Stimulated activated CD8-positive, alpha-beta memory T cell treated with anti-CD3 and anti-CD28 coated beads, Interleukin-2, amount 100 ng/mL, for 48 hours (primary cell): ENCODE measurements around the gene SDK1.

ENCODE experiments used
- DNase-seq, 2 donors: peaks; one replicate each; pipeline ENCODE4 v3.0.0-alpha.2; 2020; ENCODE audit warnings: low read depth in 2 of 2

SDK1 gene

DNA sequence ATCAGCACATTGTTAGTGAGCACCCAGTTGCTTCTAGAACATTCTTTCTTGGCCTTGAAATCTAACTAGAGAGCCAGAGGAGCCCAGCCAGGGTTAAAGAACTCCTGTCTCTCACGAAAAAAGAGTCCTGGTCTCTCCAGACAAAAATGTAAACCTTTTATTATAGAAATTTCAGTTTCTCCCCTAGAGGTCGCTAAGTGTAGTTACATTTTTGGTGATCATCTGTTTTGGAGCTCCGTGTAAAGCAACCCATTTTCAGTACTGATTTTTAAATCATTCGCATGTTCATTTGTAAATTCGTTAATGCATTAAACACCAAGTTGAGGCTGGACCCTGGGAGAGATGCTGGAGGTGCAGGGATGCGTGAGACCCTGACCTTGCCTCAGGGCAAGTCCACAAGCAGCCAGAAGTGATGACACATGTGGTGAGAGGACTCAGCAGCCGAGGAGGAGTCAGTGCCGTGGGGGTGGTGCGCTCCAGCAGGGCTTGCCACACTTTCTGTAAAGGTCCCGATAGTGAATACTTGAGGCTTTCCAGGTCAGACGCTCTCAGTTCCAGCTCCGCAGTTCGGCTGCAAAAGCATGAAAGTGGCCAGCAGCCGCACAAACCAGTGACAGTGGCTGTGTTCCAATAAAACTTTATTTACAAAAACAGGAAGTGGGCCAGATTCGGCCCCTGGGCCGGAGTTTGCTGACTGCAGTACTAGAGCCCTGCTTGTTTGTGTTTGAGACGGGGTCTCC lies 802.5 kb downstream of the SDK1 start:
- no peak for DNase-seq

DNA sequence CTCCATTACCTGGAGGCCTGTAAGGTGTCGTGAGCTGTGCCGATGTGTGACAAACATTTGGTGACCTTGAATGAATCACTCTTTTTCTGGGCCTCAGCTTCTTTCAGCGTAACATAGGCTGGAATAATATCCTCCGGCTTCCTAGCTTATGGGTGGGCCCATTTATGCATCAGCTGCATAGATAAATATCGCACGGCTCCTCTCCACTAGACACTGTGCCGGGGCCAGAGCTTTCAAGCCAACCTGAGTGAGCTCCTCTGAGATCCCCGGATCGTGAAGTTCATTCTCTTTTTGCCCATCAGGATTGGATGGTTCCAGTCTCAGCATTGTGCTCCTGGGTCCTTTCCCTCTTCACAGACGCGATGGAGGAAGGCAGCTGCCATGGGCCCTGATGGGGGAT lies 806.8 kb downstream of the SDK1 start:
- DNase-seq = no peak

DNA sequence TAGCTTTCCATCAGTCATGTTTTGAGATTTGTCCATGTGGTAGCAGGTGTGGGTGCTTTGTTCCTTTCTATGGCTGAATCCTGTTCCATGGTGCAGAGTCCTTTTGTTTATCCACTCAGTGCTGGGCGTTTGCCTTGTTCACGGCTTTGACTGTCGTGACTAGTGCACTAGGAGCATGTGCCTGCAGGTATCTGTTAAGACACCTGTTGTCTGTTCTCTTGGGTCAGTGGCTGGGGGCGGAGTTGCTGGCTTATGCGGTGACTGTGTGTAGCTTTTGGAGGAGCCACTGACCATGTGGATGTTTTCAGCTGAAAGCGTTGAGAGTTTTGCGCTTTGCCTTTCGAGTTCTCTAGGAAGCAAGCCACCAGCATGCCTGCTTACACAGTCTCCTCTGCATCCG lies 807.9 kb downstream of the SDK1 start:
- no peak for DNase-seq

DNA sequence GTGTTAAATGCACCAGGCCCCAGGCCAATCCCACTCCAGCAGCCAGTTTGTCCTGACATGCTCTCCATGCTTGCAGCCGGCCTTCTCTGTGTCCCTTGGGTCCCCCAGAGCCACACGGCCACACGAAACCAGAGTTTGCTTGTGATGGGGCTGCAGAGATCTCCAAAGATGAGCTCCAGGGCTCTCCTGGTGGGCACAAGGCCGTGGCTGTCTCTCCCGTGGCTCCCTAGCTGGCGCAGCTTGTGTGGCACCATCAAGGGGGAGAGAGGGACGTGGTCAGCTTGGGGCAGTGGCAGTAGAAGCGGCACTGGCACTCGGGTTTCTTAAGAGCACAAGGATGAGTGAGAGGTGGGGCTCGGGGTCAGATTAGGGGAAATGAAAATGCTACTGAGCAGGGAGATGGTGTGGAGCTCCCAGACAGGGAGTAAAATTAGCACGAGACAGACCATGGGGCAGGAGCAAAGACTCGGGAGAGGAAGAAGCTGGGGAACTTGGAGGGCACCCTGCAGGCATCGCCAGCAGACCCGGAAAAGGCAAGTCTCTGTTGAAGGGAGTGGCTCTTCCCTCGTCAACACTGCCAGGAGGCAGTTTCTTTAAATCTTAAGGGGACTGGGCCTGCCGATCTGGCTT lies 808.5 kb downstream of the SDK1 start:
- no peak for DNase-seq

DNA sequence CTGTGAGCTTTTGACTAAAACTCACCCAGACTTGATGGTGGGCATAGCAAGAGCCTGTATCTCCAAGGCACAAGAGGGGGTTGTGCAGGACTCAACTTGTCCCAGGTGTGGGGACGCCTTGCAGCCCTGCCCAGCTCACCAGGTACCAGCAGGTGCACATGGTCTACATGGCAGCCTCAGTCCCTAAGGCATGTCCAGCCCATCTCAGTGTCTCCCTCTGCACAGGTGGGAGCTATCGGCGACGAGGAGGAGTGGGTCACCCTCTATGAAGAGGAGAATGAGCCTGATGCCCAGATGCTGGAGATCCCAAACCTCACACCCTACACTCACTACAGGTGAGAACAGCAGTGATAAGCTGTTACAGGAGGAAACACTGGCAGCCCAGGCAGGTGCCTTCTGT lies 809.4 kb downstream of the SDK1 start:
- DNase-seq = no peak

DNA sequence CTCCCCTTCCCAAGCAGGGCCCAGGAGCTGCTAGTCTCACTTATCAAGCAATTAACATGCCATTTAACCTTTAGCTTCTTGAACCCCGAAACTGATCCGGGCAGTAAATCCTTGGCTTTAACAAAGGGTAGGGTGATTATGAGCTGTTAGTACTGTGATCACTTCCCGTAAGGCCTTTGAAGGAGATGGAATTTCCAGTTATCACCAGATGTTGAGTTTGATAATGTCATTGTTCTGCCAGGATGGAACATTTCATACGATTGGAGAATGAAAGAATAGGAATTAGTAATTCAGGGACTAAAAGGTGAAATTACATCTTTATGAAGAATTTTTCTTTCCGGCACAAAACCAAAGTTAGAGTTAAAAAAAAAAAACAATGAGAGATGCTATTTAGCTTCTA lies 810.1 kb downstream of the SDK1 start:
- DNase-seq = no peak

DNA sequence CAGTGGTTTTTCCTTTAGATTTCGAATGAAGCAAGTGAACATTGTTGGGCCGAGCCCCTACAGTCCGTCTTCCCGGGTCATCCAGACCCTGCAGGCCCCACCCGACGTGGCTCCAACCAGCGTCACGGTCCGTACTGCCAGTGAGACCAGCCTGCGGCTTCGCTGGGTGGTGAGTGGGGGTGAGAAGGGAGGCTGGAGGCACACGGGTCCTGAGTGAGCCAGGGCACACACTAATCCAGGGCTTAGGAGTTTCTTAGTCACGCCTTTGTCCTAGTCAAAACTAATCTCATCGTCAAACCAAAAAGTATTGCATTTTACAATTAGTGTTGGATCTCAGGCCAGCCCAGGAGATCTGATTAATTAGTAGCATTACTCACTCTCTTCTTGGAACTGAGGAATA lies 812.2 kb downstream of the SDK1 start:
- no peak for DNase-seq

DNA sequence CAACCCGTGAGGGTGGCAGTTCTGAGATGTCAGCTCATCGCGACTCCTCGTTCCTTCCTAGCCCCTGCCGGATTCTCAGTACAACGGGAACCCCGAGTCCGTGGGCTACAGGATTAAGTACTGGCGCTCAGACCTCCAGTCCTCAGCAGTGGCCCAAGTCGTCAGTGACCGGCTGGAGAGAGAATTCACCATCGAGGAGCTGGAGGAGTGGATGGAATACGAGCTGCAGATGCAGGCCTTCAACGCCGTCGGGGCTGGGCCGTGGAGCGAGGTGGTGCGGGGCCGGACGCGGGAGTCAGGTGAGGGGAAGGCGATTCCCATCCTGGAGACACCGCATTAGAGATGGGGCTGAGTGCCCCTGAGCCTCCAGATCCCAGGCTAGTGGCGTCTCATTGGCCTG lies 812.9 kb downstream of the SDK1 start:
- no peak for DNase-seq

DNA sequence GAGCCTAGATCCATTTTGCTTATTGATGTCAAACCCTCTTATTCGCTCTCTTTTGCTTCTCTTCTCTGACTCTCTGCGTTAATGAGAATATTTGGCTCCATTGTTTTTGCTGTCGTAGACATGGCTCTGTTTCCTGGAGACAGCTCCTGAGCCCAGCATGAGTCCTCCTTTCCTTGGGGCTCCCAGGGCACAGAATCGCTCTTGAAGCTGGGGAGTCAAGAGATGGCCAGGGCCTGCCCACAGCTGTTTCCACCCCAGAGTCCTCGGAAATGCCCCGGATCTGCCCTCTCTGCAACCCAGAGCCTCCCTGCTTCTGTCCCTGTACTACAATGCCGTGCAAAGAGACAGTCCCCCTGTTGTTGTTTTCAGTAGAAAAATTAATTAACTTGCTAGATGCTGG lies 814.4 kb downstream of the SDK1 start:
- DNase-seq = no peak

DNA sequence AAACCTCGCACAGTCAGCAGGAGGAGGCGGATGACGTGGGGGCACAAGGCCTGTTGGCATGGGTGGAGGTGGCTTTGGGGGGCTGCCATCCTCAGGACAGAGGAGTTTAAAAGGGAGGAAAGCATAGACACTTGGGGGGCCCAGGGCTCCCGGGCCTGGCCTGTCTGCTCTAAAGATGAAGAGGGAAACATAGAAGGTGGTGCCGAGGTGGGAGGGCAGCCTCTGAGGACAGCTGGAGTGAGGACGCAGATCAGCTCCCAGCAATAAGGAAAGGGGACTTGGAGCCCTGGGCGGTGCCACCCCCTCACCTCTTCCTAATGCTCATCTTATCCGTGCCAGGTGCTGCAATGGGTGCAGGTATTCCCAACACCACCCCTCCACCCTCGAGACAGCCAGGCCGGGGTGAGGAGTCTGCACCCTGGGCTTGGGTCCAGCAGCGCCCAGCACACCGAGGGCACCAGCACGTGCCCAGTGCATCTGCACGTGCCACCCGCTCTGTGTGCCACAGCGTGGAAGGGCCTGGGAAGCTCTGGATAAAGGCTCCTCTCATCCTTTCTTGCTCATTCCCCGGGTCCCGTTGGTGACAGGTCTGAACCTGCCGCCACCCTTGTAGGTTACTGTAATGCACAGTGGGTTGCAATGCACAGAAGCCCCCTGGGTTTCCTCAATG lies 815.0 kb downstream of the SDK1 start:
- no peak for DNase-seq

DNA sequence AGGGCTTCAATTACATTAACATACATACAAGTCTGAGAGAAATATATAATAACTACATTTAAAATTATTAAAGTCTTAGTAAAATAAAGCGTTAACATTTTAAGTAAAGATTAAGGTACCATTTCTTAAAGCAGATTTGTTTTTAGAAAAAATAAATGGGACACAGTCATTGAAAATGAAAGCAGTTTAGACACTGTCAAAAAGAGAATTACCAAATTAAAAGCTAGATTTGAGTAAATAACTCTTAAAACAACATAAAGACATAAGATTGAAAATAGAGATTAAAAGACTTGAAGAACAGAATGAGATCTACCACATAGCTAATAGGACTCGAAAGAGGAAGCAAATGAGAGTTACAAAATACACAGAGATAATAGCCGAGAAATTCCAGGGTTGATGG lies 818.8 kb downstream of the SDK1 start:
- DNase-seq = no peak

DNA sequence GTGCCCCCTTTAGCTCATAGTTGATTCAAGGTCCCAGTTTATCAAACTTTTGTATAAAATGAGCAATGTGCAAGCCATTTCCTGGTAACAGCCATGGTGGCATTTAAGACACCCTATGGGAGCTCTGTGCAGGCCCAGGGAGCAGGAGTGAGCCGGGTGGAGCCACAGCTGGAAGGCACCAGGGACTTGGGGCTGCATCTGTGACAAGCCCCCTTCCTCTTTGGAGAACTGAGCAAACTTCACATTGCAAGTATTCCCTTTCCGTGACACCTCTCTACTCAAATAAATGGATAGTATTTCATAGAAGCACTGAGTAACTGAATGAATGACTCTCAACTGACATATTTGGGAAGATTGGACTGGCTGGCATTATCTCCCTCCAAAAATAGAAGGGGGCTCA lies 822.3 kb downstream of the SDK1 start:
- DNase-seq = no peak

DNA sequence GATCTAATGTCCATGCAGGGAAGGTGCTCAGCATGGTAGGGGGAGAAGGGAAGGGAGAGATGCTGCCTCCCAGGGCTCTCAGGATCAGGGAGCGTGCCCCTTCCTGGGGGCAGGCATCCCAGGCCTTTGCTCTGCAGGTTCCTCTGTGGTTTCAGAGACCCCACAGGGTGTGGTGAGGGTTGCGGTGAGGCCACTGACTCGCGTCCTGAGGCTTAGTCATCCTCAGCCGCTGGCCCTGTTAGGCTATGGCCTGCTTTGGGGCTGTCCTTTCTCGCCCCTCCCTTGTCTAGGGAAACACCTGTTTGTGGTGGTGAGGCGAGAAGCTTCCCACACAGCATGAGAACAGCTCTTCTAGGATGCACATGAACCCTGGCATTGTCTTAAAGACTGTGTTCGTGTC lies 822.8 kb downstream of the SDK1 start:
- DNase-seq = no peak

DNA sequence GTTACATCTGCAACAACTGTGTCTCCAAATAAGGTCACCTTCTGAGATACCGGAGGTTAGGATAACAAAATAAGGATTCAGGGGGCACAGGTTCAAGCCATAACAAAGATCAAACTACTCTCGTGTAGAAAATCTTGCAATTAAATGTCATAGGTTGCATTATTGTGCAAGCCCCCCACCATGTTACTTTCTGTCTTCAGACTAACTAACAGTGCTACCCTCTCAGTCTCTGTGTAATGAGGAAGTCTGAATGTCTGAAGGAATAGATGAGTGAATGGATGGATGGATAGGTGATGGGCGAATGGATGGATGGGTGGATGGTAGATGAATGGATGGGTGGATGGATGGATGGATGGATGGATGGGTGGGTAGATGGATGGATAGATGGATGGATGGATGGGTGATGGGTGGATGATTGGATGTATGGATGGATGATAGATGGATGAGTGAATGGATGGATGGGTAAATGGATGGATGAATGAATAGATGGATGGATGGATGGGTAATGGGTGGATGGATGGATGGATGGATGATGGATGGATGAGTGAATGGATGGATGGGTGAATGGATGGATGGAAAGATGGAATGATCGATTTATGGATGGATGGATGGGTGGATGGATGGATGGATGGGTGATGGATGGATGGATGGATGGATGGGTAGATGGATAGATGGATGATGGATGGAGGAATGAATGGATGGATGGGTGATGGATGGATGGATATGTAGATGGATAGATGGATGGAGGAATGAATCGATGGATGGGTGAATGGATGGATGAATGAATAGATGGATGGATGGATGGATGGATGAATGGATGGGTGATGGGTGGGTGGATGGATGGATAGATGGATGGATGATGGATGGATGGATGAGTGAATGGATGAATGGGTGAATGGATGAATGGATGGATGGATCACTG lies 823.8 kb downstream of the SDK1 start:
- DNase-seq = no peak

DNA sequence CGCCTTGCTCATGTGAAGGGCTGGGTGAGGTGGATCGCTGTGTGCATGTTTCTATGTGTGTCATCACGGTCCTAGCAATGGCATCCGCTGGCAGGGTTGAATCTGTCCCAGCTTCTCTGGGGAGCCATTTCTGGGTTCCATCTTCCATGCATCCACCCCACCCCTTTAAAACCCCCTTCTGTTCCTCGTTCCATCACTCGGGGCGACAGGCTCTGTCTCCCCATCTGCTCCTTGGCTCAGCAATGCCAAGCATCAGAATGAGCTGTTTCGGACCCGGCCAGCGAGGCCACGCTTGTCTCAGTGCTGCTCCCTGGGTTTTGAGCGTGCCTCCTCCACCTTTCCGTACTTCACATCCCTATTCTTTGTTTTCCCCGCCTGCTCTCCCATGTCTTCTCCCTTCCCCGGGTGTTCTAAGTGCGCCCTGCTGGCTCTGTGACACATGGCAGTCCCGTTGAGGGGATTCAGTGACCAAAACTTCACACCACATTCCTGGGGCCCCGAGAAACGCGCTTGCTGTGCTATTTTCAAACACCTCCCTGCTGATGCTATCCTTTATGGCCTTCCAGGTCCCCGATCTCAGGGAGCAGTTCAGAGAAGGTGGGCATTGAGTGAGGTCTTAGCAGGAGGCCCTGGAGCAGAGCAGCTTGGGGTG lies 827.0 kb downstream of the SDK1 start:
- no peak for DNase-seq

DNA sequence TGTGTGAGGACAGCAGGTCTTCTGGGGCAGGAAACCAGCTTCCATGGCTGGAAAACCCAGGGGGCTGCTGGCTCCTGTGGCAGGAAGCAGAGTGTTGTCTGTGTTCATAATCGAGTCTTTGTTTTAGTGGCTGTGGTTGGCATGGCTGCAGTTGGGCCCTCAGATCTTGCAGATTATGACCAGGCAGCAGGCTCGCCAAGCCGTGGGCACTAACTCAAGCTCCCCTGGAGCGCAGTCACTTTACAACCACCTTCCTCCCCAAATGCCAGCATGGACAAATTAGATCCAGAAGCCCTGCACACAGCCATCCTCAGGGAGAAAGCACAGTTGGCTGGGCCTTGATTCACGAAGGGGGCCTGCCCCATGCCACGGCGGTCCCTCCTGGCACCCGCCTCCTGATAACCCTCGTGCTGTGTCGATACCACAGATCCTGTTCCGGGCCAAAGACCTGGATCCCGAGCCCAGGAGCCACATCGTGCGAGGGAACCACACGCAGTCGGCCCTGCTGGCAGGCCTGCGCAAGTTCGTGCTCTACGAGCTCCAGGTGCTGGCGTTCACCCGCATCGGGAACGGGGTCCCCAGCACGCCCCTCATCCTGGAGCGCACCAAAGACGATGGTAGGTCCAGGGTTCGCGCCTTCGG lies 828.5 kb downstream of the SDK1 start:
- no peak for DNase-seq

DNA sequence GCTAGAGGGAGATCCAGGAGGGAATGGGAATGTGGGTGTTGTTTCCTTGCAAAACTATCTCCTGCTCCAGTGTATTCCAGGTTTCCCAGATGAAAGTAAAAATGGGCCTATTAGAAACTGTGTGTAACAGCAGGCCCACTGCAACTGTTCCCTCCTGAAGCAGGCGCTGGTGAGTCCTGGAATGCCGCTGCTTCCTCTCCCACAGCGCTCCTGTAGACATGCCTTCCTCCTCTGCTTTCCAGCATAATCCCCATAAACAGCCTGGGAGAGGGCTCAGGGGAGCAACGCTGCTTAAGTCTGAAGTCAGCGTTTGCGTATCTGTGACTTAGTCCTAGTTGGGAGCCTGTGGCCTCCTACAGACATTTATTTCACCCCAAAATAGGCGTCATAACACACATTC lies 830.0 kb downstream of the SDK1 start:
- no peak for DNase-seq

DNA sequence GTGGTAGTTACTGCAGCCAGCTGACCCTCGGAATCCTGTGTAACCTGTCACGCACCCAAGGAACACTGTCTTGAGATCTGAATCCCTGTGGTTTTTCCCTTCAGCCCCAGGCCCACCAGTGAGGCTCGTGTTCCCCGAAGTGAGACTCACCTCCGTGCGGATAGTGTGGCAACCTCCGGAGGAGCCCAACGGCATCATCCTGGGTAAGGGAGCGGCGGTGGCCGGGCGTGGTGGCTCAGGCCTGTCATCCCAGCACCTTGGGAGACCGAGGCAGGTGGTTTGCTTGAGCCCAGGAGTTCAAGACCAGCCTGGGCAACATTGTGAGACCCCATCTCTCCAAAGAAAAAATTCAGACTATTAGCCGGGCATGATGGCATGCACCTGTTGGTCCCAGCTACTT lies 831.2 kb downstream of the SDK1 start:
- no peak for DNase-seq

DNA sequence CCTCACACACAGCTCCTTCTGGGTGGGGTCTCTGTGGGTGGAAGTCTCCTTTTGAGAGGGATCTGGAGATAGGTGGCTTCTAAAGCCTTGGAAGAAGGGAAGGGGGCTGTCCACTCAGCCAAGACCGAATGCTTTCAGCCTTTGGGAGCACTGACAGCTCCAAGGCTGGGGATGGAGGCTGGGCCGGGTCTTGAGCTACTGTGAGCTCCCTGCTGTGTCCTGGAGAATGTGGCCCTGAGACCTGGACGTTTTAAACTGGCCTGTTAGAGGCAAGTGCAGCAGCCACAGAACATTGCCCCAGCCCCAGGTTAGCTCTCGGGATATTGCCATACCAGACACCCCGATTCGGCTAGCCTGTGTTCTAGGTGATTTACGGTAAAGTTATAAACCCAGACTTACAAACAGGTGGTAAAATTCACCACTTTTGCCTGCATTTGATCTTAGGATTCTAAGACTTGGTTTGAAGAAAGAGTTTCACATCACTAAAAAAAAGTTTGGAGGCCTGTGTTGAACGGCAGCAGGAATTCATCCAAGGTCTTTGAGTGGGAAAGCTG lies 832.5 kb downstream of the SDK1 start:
- no peak for DNase-seq

DNA sequence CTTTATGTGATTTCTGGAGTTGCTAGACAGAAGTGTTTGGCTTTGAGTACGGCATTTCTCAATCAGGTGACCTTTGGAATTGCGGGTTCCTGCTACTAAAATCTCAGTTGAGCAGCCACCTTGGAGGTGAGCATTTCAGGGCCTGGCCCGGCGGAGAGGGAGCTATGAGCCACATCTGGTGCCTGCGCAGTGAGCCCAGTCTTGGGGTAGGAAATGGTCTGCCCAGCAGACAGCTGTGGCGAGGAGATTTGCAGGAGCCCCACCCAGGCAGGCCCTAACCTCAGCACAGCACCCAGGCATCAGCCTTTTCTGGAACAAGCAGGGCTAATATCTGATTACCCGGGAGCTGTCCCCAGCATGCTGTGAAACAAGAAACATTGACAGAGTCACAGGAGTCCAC lies 833.2 kb downstream of the SDK1 start:
- DNase-seq = no peak

DNA sequence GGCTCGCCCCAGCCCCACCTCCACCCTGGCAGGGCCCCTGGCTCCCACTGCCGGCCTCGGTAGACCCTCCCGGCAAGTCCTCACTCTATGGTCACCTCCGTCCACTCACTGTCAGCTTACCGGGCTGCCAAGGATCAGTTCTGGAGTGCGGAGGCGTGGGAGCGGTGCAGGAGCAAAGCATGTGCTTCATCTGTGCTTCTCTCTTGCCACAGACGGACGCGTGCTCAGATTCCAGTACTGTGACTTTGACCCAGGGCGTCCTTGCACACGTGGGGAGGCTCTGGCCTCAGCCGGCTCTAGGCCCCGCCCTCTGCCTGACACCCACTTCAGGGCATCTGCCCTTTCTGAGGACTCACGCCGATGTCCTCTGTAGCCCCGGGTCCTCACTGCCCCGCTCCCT lies 833.6 kb downstream of the SDK1 start:
- no peak for DNase-seq
